Stimulated activated CD4-positive, alpha-beta T cell treated with anti-CD3 and anti-CD28 coated beads, Interleukin-15, amount 100 ng/mL, for 24 hours (primary cell): ENCODE data around the gene MRM2.

Experiments
- DNase-seq: peaks from one replicate; pipeline ENCODE4 v3.0.0-alpha.2; 2020

Gene MRM2

DNA sequence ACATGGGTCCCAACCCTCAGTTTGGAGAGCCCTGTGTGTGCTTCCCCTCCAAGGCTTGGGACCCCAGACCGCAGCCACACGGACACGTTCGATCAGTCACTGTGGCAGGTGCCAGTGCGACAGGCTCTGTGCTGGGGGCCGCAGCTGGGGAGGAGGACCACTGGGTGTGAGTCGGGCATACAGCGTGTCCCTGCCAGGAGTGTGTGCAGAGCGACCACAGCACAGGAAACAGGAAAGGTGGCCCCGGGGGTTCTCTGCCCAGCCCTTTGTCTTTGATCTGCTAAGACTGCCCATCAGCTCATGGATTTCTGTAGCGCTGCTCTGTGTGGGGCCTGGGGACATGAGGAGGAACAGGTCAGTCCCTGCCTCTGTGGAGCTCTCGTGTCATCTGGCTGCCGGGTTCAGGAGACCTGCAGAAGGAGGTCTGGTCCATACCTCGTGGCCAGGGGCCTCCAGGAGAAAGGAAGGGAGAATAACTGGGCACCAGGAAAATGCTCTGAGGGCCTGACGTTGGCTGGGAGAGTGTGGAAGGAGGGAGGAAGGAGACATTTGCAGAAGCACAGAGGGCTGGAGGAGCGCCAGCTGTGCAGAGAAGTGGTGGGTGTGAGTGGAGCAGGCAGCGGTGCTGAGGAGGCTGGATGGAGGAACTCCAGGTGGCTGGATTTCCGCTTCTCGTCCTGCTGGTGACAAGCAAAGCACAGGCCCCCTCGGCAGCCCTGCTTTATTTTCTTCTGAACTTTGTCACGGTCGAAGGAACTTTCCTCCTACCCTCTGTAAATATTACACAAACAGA, 4.1 kb upstream of the MRM2 start:
- no peak for DNase-seq

DNA sequence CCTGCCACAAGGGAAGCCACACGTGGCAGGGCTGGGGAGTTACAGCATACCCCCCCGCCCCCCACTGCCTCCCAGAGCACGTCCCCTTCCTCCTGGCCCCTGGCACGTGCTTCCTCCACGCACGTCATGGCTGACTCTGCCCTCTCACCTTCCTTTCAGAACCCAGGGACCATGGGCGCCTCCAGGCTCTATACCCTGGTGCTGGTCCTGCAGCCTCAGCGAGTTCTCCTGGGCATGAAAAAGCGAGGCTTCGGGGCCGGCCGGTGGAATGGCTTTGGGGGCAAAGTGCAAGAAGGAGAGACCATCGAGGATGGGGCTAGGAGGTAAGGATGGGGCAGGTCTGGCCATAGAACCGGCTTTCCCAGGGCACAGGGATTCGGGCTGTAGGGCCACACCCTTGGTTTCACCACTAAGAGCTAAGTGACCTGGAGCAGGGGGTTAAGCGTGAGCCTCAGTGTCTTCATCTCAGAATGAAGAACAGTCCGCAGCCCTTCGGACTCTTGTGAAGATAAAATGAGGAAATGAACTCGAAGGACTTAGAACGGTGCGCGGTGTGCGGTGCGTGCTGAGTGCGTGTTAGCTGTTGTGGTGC, 2.5 kb upstream of the MRM2 start:
- DNase-seq, result no peak

DNA sequence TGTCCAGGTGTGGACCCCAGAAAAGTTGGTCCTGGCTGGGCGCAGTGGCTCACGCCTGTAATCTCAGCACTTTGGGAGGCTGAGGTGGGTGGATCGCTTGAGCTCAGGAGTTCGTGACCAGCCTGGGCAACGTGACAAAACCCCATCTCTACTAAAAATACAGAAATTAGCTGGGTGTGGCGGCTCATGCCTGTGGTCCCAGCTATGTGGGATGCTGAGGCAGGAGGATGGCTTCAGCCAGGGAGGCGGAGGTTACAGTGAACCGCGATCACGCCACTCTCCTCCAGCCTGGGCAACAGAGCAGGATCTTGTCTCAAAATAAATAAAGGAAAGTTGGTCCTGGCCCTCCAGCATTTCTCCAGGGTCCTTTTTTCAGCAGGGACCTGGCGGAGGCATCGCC, 1.5 kb upstream of the MRM2 start:
- no peak for DNase-seq

- DNase-seq, result peak; percentile 50
Measured at GRCh38 chr7:2242541-2243429, 780 bp upstream of the MRM2 start.

DNA sequence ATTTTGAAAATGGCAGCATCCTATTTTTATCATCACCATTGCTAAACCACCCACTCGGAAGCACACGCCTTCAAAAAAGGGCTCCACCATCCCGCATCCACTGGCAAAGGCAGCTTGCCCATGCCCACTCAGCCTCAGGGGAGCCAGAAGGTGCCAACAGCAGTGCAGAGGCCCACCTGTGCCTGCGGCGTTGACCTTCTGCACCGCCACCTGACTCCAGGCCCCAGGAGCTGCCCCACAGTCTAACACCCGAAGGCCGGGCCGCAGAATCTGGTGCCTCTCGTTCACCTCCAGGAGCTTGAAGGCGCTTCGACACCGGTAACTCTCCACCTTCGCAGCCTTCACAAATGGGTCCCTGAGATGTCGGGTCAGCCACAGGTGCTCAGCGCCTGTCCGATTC, 2.8 kb downstream of the MRM2 start:
- no peak for DNase-seq

- no peak for DNase-seq
Measured at GRCh38 chr7:2237109-2237602, 4.8 kb downstream of the MRM2 start.

- no peak for DNase-seq
Measured at GRCh38 chr7:2233926-2234325, 8.1 kb downstream of the MRM2 start.

DNA sequence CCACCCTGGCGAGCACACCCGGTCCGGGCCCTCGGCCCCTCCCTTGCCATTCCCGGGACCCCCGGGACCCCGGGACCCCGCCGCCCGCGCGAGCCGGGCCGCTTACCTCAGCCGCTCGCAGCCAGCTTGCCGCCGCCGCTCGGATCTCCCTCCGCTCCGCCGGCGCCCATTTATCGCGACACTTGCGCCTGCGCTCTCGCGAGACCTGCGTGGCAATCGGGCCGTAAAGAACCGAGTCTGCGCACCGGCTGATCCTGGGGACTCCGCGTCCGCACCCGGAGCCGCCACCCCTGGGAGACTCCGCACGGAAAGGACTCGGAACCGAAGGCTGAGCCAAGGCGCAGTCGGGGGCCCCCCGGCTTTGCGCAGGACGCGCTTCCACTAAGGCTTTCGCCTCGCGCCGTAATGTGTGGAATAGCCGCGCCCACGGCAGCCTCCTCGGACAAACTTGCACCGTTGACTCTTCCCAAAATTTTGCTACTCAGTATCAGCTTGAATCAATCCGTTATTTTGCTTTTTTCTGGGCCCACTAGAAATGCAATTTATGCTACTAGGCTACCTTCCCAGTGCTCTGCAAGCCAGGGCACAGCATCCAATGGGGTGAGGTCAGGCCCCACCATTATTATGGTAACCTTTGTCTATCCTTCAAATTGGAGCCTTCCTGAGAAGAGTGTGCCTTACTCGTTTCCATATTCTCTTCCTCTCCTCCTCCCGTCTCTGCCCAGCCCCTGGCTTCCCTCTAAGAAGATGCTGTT, 9.1 kb downstream of the MRM2 start, which contains the start of gene MAD1L1:
TSS of gene MAD1L1 (minus strand) at position 180 of the 755 bp plus-strand sequence. CDS start 2,812 bp downstream, outside the sequence.
- peak; percentile 93 for DNase-seq

- DNase-seq, result peak; percentile 46
Measured at GRCh38 chr7:2231992-2232765, 9.8 kb downstream of the MRM2 start.

GRCh38 chr7:2230882-2231281, 11.1 kb downstream of the MRM2 start:
- no peak for DNase-seq

- DNase-seq, result no peak
Measured at GRCh38 chr7:2230226-2230625, 11.8 kb downstream of the MRM2 start.

GRCh38 chr7:2229467-2229866, 12.5 kb downstream of the MRM2 start:
- no peak for DNase-seq

DNA sequence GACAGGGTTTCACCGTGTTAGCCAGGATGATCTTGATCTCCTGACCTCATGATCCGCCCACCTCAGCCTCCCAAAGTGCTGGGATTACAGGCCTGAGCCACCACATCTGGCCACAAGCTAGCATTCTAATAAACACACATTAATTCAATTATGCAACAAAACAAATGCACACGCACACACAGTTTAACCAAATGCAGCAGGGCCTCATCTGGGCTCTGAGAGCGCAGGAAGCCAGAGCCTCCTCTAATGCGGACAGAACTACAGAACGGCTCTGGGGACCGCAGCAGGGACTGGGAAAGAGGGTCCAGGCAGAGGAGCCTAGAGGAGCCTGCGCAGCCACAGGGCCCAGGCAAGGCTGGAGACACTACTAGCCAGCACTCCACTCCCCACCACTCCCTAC, 13.1 kb downstream of the MRM2 start:
- no peak for DNase-seq

DNA sequence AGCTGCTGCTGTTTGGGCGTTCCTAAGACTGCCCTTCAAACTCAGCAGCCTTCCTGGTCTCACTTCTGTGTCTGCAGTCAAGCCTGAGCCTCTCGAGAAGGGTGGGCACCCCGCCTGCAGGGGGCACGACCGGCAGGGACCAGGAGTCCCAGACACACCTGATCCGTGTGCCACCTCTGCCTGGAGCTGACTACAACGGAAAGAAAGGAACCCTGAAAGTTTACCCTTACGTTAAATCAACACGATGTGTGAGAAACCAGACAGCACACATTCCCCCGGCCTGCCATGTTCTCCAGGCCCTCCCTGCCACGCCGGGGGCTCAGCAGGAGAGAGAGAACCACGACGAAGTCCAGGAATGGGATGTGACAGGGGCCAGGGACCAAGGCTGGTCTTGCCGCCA, 14.3 kb downstream of the MRM2 start:
- DNase-seq, result no peak

DNA sequence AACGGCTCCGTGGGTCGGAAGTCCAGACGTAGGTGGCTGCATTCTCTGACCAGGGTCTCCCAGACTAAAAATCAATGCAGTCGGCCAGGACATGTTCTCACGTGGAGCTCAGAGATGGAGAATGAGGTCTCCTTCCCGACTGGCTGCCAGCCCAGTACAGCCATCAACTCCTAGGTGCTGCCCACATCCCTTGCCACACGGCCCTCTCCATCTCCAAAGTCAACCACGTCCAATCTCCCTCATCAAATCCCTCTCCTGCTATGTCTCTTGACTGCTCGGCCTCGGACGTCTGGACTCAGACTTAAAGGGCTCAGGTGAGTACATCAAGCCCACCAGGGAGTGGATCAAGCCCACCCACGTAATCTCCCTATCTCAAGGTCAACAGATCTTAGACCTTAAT, 16.2 kb downstream of the MRM2 start:
- no peak for DNase-seq

- no peak for DNase-seq
Measured at GRCh38 chr7:2225336-2225735, 16.7 kb downstream of the MRM2 start.

GRCh38 chr7:2224934-2225333, 17.1 kb downstream of the MRM2 start:
- DNase-seq, result no peak

GRCh38 chr7:2224491-2224928, 17.5 kb downstream of the MRM2 start:
- no peak for DNase-seq

DNA sequence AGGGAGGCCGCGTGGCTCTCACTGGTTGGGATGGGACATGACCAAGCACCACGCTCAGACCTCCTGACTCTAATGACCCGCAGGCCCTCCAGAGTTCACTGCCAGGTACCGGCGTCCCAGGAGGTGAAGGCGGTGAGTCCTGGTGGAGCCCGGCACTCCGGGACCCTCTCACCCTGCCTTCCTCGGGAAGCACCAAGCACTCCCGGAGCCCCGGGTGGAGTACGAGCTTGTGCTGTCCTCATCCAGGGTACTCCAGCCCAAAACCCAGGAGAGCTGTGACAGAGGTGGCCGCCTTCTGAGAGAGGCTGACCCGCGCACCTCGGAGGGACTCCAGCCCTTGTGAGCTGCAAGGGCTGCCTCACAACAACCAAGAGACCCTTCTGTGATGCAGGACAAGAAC, 18.7 kb downstream of the MRM2 start:
- DNase-seq, result no peak

DNA sequence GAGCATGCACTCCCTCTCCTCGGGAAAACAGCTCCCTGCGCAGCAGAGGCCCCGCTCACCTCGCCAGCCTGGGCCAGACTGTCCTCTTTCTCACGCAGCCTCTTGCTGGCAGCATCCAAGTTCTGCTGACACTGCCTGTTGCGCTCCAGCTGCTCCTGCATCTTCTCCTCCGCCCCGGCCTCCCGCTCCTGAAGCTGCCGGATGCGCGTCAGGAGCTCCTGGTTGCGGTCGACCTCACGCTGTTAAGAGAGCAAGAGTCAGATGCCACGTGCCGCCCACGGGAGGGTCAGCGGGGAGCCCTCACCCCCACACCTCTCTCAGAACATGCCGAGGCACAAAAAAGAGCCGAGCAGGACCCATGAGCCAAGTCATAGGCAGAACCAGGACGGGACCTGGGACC, 19.5 kb downstream of the MRM2 start:
- no peak for DNase-seq

- no peak for DNase-seq
Measured at GRCh38 chr7:2220954-2221353, 21.1 kb downstream of the MRM2 start.

- no peak for DNase-seq
Measured at GRCh38 chr7:2220506-2220905, 21.5 kb downstream of the MRM2 start.
